Astrocyte of the hippocampus (primary cell): Measurements from ENCODE around the gene SARS1.

Source experiments
- DNase-seq: peaks from one replicate; pipeline ENCODE4 v3.0.0; 2011; ENCODE audit warnings: low read depth, low spot score

Gene SARS1

DNA sequence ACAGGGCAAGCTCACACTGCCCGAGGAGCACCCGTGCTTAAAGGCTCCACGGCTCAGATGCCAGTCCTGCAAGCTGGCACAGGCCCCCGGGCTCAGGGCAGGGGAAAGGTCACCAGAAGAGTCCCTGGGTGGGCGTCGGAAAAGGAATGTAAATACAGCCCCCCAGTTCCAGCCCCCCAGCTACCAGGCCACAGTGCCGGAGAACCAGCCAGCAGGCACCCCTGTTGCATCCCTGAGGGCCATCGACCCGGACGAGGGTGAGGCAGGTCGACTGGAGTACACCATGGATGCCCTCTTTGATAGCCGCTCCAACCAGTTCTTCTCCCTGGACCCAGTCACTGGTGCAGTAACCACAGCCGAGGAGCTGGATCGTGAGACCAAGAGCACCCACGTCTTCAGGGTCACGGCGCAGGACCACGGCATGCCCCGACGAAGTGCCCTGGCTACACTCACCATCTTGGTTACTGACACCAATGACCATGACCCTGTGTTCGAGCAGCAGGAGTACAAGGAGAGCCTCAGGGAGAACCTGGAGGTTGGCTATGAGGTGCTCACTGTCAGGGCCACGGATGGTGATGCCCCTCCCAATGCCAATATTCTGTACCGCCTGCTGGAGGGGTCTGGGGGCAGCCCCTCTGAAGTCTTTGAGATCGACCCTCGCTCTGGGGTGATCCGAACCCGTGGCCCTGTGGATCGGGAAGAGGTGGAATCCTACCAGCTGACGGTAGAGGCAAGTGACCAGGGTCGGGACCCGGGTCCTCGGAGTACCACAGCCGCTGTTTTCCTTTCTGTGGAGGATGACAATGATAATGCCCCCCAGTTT, 36.9 kb downstream of the SARS1 start:
- no peak for DNase-seq

GRCh38 chr1:109251277-109252166, 37.8 kb downstream of the SARS1 start:
- DNase-seq, result no peak

DNA sequence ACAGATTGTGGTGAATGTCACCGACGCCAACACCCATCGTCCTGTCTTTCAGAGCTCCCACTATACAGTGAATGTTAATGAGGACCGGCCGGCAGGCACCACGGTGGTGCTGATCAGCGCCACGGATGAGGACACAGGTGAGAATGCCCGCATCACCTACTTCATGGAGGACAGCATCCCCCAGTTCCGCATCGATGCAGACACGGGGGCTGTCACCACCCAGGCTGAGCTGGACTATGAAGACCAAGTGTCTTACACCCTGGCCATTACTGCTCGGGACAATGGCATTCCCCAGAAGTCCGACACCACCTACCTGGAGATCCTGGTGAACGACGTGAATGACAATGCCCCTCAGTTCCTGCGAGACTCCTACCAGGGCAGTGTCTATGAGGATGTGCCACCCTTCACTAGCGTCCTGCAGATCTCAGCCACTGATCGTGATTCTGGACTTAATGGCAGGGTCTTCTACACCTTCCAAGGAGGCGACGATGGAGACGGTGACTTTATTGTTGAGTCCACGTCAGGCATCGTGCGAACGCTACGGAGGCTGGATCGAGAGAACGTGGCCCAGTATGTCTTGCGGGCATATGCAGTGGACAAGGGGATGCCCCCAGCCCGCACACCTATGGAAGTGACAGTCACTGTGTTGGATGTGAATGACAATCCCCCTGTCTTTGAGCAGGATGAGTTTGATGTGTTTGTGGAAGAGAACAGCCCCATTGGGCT, 38.6 kb downstream of the SARS1 start:
- no peak for DNase-seq

DNA sequence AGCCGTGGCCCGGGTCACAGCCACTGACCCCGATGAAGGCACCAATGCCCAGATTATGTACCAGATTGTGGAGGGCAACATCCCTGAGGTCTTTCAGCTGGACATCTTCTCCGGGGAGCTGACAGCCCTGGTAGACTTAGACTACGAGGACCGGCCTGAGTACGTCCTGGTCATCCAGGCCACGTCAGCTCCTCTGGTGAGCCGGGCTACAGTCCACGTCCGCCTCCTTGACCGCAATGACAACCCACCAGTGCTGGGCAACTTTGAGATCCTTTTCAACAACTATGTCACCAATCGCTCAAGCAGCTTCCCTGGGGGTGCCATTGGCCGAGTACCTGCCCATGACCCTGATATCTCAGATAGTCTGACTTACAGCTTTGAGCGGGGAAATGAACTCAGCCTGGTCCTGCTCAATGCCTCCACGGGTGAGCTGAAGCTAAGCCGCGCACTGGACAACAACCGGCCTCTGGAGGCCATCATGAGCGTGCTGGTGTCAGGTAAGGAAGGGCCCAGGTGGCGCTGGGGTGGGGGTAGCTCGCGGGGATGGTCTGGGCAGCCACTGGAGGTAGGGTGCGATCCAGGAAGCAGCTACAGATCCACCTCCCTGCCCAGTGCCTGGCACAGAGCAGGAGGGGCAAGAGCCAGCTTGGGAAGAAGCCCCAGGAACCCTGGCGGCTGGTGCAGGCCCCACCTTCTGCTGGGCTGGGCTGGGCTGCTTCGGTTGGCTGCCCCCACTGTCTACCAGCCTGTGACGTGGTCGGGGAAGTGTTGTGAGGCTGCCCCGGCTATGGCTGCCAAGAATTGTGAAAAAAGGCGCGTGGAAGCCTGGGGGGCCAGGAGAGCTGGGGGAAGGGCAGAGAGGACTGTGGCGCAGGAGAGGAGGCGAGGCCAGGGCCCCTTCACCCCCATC, 39.4 kb downstream of the SARS1 start:
- DNase-seq, result peak; percentile 81

- DNase-seq, result peak; percentile 75
These were observed 40.3 kb downstream of the SARS1 start for GRCh38 chr1:109253803-109254620.

DNA sequence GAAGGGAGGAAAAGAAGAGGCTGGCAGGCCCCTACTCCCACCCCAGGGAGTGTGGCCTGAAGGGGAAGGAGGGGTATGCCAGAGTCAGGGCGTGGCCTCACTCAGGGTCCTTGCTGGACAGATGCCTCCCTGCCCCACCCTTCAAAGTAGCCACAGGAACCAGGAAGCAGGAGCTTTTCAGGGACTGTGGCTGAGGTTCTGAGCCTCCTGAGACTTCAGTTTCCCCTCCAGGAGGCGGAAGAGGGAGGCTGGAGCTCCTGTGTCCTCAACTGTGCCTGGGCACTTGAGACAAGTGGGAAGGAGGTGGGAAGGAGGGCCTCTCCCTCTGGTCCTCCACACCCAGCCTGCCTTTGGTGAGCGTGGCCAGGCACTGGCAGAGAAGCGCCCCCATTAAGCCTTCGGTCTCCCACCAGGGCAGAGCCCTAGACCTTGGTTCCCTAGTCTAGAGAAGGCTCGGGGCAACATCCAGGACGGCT, 40.9 kb downstream of the SARS1 start:
- DNase-seq, result peak; percentile 35

- peak; percentile 47 for DNase-seq
These were observed 41.5 kb downstream of the SARS1 start for GRCh38 chr1:109255097-109255651.

DNA sequence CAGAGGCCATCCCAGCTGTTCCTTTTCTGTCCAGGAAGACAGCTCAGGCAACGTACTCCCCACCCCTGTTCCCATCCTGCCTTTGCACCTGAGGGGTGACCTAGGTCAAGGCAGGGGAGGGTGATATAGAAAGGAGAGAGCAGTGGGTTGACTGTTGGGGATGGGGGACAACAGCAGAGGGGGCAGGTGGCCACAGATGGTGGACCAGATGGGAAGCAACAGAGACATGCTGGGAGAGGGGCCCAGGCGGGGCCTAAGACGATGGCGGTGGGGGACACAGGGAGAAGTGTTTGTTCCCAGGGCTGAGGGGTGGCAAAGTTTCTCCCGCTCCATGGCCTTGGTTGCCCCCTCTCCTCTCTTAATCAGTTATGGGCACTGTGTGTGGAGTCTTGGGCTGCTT, 42.0 kb downstream of the SARS1 start:
- DNase-seq, result no peak

DNA sequence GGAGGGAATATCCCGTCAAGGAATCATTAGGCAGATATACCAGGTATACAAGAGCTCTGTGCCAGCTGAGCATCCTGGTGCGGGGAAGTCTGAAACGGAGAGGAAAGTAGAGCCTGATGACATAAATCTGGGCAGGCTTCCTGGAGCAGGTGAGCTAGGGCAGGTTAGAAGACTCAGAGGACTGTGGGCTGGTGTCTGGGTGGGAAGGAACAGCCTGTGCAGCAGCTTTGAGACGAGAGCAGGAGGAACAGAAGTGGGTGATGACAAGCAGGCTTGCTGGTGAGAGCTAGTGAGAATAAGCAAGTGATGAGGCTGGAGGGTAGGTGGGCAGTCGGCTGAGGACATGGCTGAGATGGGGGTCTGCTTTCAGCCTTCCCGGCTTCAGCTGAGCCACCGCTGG, 42.4 kb downstream of the SARS1 start:
- DNase-seq, result no peak

GRCh38 chr1:109256971-109257681, 43.4 kb downstream of the SARS1 start:
- no peak for DNase-seq

- DNase-seq, result peak; percentile 43
These were observed 44.1 kb downstream of the SARS1 start for GRCh38 chr1:109257682-109258421.

DNA sequence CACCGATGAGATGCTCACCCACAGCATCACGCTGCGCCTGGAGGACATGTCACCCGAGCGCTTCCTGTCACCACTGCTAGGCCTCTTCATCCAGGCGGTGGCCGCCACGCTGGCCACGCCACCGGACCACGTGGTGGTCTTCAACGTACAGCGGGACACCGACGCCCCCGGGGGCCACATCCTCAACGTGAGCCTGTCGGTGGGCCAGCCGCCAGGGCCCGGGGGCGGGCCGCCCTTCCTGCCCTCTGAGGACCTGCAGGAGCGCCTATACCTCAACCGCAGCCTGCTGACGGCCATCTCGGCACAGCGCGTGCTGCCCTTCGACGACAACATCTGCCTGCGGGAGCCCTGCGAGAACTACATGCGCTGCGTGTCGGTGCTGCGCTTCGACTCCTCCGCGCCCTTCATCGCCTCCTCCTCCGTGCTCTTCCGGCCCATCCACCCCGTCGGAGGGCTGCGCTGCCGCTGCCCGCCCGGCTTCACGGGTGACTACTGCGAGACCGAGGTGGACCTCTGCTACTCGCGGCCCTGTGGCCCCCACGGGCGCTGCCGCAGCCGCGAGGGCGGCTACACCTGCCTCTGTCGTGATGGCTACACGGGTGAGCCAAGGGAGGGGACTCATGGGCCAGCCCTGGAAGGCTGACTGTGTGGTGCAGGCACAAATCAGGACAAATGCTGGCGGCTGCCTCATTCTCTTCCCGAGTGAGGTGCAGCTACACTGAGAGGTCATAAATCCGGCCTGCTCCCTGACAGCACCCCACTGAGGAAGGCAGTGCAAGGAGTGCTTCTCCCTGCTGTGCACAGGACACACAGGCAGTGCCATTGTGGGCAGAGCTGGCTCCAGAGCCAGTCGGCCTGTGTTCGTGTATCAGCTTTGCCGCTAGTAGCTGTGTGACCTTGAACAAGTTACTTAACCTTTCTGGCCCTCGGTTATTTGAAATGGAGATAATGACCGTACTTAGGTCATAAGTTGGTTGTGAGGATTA, 45.1 kb downstream of the SARS1 start:
- DNase-seq, result no peak

- DNase-seq, result no peak
These were observed 46.2 kb downstream of the SARS1 start for GRCh38 chr1:109259674-109260557.

DNA sequence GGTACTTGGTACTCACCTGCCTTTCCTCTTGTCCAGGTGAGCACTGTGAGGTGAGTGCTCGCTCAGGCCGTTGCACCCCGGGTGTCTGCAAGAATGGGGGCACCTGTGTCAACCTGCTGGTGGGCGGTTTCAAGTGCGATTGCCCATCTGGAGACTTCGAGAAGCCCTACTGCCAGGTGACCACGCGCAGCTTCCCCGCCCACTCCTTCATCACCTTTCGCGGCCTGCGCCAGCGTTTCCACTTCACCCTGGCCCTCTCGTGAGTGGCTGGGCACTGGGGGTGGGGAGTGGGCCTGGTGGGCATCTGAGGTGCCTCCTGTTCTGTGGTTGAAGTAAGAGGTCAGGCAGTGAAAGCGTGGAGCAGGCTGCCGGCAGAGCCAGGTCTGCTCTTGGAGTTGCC, 47.3 kb downstream of the SARS1 start:
- no peak for DNase-seq

DNA sequence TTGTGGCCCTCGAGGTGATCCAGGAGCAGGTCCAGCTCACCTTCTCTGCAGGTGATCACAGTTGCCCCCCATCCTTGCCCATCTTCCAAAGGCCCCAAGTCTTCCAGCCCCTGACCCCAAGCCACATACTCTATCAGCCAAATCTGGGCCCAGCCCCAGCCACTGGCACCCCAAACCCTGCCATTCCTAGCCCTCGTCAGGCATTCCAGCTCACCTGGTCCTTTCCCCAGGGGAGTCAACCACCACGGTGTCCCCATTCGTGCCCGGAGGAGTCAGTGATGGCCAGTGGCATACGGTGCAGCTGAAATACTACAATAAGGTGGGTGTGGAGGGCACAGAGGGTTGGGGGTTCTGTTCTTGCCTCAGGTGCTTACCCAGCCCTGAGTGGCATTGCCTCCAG, 47.9 kb downstream of the SARS1 start:
- DNase-seq, result no peak
